ENCODE results near the gene LRRC27.
A peak's percentile ranks its signal among the peaks of the same experiment; 100 is the strongest.

LRRC27 gene

DNA sequence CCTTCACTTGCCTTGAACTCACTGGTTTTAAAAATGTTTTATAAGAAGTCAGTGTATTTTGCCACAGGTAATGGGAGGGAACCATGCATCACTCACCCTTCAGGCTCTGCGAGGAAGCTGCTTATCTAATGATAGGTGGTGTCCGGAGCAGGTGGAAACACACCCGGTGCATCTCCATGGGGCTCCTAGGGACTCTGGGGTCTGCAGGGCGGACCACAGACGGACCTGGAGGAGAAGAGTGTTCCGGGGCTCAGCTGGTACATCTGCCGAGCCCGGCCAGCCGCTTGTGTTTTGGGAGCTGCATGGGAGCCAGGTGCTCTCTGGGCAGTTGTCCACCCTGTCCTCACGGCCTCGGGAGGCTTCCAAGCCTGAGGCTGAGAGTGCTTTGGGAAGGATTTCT, 7.3 kb downstream of the LRRC27 start:
- DNase-seq = no peak

DNA sequence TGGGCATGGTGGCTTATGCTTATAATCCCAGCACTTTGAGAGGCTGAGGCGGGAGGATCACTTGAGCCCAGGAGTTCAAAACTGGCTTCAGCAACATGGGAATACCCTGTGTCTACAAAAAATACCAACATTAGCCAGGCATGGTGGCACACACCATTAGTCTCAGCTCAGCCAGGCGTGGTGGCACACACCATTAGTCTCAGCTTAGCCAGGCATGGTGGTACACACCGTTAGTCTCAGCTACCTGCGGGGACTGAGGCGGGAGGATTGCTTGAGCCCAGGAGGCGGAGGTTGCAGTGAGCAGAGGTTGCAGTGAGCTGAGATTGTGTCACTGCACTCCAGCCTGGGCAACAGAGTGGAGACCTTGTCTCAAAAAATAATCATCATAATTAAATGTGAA, 9.0 kb downstream of the LRRC27 start:
- no peak for DNase-seq

DNA sequence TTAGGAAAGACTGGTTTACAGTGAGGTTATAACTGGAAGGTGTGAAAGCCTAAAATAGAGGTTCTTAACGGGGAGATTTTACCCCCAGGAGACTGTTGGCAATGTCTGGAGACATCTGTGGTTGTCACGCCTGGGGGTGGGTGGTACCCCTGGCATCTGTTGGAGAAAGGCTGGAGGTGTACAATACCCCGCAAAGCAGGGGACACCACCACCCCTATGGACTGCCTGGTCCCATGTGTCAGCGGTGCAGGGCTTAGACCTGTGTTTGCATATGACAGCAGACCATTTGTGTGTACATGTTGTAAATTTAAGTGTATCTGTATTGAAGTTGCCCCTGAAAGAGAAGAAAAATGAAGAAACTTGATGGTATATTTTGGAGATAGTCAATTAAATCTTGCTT, 9.8 kb downstream of the LRRC27 start:
- no peak for DNase-seq

DNA sequence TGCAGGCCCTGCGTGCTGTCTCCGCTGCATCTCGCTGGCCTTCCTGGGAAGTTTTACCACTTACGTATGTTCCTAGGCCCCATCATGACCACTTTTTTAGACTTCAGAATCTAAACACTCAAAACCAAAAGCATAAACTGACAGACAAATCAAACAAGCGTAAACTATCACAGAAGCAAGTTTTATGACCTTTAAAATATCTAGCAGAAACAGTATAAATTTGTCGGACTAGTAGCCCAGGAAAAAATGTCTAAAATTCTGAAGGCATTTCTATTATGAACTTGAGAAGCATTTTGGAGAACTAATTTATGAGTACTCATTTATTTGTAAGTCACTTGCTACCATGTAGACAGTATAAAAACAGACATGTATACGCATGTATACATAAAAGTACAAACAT, 10.6 kb downstream of the LRRC27 start:
- no peak for DNase-seq

DNA sequence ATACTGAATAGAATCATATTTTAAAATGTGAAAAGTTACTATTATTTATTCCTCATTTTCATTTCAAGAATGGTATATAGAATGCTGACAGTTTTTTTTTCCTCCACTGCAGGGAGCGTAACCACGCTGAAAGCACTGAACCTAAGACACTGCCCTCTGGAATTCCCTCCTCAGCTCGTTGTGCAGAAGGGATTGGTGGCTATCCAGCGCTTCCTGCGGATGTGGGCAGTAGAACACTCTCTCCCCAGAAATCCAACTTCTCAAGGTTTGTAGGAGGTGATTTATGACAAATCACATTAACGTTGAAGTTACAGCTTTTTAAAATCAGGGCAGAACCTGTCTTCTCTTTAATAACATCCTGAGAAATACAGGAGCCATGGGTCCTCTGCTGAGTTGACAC, 12.4 kb downstream of the LRRC27 start:
- DNase-seq = no peak

DNA sequence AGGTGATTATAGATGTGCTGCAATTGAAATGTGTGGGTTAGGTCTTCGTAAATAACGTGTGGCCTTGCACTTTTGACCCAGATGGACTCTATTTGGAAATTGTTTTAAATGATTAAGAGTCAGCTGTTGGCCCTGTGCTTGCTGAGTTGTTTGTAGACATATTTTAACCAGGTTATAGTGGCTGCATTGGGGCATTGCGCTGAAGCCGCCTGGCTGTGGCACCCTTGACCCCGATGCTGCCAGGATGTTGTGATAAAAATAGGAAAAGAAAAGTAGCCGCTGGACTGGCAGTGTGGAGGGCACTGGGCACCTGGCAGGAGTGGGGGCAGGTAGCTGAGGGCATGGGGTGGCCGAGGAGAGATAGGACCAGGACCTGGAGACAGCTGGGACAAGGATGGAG, 13.4 kb downstream of the LRRC27 start:
- no peak for DNase-seq

DNA sequence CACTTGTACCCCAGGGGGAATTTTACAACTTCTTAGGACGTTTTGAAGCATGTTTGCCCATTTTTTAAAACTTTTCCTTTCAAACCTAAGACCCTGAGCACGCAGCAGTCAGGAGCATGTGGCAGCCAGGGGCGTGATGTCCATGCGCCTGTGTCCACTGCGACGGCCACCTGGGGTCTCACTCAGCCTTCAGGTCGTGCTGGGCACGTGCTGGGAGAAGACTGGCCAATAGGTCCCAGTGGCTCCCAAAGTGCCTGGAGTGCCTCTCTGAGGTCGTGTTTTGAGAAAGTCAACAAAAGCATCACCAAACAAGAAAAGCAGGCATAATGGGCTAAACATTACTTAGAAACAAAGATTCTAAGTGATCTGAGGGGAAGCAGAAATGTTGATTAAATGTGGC, 14.8 kb downstream of the LRRC27 start:
- no peak for DNase-seq

DNA sequence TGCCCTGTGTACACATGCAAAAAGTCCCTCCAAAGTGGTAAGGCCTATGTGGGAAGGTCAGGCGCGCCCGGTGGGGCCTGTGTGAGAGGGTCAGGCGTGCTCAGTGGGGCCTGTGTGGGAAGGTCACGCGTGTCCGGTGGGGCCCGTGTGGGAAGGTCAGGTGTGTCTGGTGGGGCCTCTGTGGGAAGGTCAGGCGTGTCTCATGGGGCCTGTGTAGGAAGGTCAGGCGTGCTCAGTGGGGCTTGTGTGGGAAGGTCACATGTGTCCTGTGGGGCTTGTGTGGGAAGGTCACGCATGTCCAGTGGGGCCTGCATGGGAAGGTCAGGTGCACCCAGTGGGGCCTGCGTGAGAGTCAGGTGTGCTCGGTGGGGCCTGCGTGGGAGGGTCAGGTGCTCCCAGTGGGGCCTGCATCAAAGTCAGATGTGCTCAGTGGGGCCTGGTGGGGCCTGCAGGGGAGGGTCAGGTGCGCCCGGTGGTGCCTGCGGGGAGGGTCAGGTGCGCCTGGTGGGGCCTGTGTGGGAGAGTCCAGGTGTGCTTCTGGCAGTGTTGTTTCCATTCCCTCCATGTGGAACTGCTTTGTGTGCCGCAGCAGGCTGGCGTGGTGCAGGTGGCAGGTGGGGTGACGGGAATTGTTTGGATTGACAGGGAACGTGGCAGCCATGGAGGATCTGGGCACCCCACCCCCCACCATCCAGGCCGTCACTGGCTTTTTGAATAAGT, 15.4 kb downstream of the LRRC27 start:
- no peak for DNase-seq

DNA sequence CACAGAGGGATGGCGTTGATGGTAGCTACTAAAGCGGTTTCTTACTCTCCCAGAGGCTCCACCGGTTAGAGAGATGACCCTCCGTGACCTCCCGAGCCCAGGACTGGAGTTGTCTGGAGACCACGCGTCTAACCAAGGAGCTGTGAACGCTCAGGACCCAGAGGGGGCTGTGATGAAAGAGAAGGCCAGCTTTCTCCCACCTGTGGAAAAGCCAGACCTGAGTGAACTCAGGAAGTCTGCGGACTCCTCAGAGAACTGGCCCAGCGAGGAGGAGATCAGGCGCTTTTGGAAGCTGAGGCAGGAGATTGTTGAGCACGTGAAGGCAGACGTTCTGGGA, 15.9 kb downstream of the LRRC27 start:
- no peak for DNase-seq

DNA sequence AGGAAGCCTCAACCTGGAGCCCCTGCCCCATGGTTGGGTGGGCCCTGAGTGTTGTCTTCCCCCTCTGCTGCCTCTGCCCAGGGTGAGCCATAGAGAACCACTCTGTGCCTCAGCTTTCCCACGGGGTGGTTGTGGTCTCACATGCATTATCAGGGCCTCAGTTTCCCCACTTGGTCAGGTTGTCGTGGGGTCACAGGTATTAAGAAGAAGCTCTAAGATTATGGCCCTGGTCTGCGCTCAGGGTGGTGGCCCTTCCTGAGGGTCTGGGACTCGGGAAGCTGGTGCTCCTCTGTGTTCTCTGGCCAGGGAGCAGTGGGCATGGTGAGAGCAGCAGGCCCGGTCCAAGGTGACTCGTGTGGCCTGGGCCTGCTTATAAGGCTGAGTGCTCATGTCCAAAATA, 17.8 kb downstream of the LRRC27 start:
- no peak for DNase-seq

DNA sequence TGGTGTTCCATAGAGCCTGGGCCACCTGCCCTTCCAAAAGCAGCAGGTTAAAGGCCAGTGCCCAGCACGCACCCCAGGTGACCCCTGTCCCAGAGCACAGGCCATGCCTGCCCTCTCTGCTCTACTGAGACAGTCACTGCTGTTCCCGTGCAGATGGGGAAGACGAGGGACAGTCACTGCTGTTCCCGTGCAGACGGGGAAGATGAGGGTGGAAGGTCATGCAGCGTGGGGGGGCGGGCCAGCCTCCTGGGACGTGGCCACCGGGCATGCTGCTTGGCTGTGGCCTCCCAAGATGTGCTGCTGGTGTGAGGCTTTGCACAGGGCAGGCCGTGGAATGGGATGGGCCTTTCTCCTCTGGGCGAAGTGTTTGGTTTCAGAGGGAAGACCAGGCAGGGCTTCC, 18.4 kb downstream of the LRRC27 start:
- no peak for DNase-seq

DNA sequence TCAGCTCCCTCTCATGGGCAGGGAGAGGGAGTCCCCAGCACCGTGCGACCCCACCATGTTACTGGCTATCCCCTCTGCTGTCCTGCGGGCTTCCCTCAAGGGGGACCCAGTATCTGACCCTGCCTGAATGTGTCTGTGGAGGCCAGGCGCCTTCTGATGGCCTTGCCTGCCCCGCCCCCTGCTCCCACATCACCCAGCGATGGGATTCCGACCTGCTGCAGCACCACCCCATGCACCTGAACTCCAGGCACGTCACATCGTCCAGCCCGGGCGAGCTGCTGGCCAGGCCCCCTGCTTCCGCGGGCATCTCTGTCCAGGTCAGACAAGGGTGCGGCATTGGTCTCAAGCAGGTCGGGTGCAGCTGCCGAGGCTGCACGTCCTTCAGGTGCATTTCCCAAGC, 19.0 kb downstream of the LRRC27 start:
- no peak for DNase-seq

DNA sequence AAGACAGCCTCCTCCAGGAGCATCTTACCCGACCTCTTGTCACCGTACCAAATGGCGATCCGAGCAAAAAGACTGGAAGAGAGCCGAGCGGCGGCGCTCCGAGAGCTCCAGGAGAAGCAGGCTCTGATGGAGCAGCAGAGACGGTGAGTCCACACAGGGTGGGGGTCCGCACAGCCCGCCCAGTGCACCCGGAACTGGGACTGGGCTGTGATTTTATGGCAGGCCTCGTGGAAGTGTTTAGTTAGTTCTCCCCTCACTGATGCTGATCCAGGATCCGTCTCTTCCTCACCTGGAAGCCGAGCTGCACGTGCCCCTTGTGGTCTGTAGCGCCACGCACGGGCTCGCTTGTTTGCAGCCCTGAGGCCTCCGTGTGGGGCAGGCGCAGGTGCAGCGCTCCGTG, 19.6 kb downstream of the LRRC27 start:
- DNase-seq = no peak

DNA sequence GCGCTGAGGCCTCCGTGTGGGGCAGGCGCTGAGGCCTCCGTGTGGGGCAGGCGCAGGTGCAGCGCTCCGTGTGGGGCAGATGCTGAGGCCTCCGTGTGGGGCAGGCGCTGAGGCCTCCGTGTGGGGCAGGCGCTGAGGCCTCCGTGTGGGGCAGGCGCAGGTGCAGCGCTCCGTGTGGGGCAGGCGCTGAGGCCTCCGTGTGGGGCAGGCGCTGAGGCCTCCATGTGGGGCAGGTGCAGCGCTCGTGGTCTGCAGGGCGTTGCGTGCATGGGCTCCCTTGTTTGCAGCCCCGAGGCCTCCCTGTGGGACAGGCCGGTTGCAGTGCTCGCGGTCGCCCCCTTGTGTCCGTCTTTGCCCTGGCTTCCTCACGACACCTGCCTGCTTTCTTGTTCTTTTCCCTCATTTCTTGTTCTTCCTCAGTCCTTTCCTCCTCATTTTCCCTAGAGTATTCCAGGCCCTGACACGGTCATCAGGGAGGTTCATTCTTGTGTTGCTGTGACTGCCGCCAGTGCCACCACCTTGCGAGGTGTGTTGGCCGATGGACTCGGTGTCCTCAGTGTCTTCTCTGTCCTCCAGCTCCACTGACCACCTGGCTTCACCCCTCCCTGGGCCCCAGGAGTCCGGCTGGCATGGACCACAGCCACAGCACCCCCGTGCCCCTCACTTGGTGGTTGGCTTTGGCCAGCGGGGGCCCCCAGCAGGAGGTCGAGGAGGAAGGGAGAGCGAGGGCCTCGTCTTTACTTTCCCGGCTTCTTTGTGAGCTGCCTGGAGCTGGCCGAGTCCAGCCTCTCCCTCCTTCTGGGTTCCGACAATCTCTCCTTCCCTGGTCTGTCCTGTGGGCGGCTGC, 20.7 kb downstream of the LRRC27 start:
- DNase-seq = peak; percentile 70

DNA sequence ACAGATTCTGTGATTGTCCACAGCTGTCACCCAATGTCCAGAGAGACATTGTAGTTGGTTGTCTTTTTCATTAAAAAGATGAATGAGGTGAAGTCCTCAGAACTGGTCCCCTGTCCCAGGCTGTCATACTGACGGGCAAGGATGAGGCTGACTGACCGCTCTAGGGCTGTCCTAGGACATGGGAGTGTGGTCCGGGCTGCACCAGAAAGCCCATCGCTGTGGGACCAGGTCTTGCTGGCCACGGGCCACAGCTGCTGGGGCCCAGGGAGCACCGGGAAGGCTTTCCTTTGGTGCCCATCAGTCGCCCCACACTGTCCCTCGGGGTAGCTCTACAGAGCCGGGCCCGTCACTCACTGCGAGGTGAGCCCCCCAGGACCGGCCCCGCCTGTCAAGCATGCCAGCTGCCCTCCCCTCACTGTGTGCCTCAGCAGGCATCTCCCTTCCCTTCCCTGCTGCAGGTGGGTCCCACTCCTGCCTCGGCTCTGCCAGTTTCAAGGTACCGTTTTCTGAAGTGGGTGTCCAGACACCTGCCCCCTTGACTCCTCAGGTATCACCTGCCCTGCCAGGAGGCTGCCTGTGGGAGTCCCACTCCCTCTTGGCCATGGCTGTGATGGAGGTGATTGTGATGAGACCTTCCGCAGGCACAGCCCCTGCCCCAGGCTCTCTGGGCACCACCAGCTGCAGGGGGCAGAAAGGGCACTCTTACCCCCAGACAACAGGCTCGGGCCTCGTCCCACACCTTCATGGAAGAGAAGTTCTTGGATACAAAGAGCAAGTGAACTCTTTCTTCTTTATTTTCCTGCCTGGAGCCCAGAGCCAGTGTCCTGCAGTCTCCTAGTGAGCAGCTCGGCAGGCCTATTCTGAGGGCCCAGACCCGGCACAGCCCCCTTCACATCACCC, 21.7 kb downstream of the LRRC27 start:
- DNase-seq = no peak

DNA sequence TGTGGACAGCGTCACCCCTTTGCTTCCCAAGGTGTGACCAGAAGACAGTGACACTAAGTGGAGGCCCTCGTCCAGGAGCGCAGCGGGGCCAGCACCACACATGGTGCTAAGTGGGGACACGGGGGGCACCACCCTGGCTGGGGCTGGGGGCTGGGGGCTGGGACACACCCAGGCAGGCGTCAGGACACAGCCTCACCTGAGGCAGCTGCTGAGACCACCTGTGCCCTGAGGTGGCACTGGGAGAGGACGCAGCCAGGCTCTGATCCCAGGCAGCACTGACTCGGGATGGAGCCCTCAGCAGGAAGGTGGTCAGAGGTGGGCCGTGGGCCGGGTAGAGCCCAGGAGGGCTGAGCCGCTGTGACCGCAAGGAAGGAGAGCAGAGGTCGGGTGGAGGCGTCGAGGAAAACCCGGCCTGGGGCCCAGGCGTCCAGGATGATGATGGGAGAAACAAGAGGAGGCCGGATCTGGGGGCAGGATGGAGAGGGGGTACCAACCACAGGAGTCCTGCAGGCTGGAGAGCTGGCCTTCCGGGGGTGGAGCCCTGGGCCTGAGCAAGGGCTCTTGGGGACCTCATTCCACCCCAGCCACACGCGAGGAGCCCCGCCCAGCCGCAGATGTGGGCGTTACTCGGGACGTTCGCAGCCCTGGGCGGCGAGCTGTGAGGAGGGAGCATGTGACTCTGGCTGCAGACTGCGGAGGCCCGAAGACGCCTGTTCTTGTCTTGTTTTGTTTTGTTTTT, 22.5 kb downstream of the LRRC27 start:
- no peak for DNase-seq

DNA sequence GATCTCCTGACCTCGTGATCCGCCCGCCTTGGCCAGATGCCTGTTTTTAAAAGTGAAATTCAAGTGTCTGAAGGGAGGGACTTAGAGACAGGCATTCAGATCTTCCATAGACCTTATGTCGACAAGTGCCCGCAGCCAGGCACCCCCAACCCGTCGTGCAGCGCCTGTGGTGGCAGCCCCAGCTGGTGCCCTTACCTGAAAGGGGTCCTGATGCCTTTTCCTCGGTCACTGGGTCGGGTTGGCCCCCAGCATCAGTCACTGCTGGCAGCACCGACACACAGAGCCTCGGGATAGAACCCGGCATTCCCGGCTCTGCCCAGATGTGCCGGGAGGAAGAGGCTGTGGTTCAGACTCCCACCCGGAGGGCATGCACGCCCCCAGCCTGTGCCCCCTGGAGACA, 23.3 kb downstream of the LRRC27 start:
- DNase-seq = no peak

DNA sequence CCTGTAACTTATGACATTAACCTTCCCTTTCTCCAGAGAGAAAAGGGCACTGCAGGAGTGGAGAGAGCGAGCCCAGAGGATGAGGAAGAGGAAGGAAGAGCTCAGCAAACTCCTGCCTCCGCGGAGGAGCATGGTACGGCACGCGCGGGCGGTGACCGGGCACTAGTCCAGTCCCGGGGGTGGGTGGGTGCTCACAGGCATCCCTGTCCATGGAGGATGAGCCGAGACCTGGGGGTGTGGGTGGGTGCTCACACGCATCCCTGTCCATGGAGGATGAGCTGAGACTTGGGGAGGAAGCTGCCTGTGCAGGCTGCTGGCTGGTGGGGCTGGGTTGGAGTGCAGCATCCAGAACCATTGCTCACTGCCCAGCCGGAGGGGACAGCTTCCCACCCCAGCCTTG, 23.8 kb downstream of the LRRC27 start:
- DNase-seq = no peak

DNA sequence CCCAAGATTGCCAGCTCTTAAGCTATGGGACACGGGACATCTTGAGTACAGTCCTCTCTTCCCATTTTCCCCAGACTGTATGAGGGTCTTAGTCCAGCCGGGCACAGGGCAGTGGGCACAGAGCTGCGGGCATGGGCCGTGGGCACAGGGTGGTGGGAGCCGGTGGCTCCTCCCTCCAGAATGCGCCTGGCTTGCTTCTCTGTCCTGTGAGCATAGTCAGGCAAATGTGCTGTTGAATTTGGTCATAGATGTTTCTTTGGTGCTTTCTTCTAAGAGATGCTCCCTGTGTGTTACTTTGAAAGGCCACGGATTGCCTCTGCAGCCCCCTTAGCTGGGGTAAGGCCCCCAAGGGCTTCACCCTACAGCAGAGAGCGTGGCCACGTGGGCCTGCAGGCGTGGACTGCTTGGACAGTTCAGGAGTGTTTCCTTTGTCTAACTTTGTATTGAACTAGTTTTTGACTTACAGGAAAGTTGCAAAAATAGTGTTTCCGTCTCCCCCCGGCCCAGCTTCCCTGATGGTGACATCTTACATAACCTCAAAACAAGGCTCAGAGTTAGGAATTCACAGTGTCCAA, 24.7 kb downstream of the LRRC27 start:
- no peak for DNase-seq

DNA sequence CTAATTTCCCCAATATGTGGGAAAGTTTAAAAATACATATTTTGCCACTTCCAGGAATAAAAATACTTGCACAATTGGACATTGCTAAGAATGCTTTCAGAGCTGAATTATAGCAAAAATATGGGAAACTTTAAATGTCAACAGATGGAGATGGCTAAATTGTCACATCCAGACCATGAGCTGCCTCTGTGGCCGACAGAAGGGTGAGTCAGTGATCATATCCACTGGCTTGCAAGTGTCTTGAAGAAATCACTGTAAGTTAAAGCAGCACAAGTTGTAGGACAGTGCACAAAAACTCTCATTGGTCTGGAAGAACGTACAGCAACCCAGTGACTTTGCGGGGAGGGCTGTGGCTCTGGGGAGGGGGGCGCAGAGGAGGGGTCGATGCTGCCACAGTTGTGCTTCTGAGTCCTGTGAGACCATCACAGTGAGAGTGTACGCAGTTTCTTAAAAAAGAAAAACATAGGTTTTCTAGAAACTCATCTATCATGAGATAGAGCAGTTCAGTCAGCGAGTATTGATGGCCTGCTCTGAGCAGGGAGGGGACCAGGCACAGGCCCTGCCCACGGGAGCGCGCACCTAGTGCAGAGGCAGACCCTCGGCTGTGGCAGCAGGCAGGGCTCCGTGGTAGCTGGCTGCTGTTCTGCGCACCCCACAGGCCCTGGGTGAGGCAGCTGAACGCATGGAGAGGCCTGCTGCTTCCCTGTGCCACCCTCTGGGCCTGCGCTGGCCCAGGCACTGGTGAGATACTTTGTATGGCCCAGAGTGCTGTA, 25.5 kb downstream of the LRRC27 start:
- DNase-seq = no peak

DNA sequence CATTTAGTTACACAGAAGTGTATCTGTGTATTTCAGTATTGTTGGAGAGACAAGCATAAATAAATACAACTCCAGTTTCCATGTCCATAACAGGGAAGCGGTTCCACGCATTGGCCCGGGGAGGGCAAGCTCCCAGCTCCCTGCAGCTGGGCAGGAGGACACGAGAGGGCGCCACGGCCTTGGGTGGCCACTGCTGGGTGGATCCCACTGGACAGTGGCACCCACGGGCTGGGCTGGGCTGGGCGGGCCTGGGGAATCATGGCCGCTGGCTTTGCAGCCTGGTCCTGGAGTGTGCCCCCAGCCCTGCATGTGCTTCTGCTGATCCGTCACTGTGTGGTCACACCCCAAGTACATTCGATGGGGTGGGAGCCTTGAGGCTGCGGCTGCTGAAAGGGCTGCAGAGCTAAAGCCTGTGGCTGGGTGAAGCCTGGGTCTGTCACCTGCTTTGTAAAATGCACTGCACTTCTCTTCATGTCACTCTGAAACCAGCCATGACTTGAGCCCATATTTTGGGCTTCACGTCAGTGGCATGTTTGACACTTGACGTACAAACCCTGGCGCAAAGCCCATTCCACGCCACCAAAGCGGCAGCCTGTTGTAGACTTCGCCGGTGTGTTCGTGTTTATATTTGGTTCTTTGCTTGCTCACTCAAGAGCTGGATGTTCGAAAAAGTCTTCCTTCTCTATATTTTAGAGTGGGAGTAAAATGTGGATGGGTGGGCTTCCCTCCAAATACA, 27.5 kb downstream of the LRRC27 start:
- DNase-seq = no peak

All from activated CD4-positive, alpha-beta T cell treated with anti-CD3 and anti-CD28 coated beads, Interleukin-2, amount 50 U/mL, for 16 hours (primary cell).